OCI-LY1 (cell line): ENCODE data around the gene ZNF232.

Experiments used
- CTCF ChIP-seq: fragments of 200-600 bp; sonication (generic), shearing (Covaris generic); IDR thresholded peaks from 2 replicates; pipeline ENCODE4 v1.5.1; 2017; ENCODE audit warnings: mild to moderate bottlenecking, antibody characterized with exemption, low read length, moderate library complexity, mixed read lengths
- EZH2 ChIP-seq: fragments of 200-600 bp; sonication (generic), shearing (Covaris generic); IDR thresholded peaks from 2 replicates; pipeline ENCODE4 v1.8.0; 2017; ENCODE audit warnings: borderline replicate concordance, mixed run types, mild to moderate bottlenecking, antibody characterized with exemption, low read length, moderate library complexity, mixed read lengths

GRCh38 chr17:5121186-5121841 is 9.6 kb upstream of the ZNF232 start:
- TF ChIP-seq CTCF (no peak), EZH2 (no peak)
